ENCODE results near the gene JHY. TPM values are rescaled to one million over a fixed set of nuclear protein-coding genes. Genes with fewer than 3 reads are reported as not detected.
A peak's percentile ranks its signal among the peaks of the same experiment; 100 is the strongest.

Gene JHY
- total and polyA plus RNA-seq, 2 of the 4 experiments (the other 2 are of a cell fraction): 0.51 to 0.54 TPM

- Histone ChIP-seq H3K4ac (ENCODE audit: low read depth, low read length) (no peak overlapping the region), H3K27ac (ENCODE audit: insufficient read depth, low read length) (no peak overlapping the region), H3K9ac (ENCODE audit: low read depth, low read length) (no peak overlapping the region), H3K27me3 (ENCODE audit: control insufficient read depth, insufficient read depth, low read length) (peaks cover 32% of the 10 kb centered on the region), H3K23ac (ENCODE audit: low read depth, low read length) (no peak overlapping the region), H3K18ac (ENCODE audit: low read depth, low read length) (no peak overlapping the region), H3K9me1 (ENCODE audit: insufficient read depth, low read length) (no peaks in the 10 kb centered on the region), H4K91ac (ENCODE audit: insufficient read depth, low read depth, low read length) (no peak overlapping the region), H3K79me1 (ENCODE audit: low read depth in 1 of 2, low read length in 2 of 2) (no peaks in the 10 kb centered on the region), H3K56ac (ENCODE audit: extremely low read depth, insufficient read depth, low read length) (no peak overlapping the region), H2AK5ac (ENCODE audit: low read depth, low read length) (no peak overlapping the region), H3K4me2 (ENCODE audit: low read depth, low read length) (no peak overlapping the region), H2BK15ac (ENCODE audit: low read depth, low read length) (no peak overlapping the region), H2AFZ (replicated peaks; ENCODE audit: low read length, poor library complexity) (no peak overlapping the region), H4K8ac (ENCODE audit: low read depth in 2 of 2, low read length in 2 of 2) (no peak overlapping the region), H4K20me1 (ENCODE audit: insufficient read depth, low read length) (no peaks in the 10 kb centered on the region), H3K4me3 (ENCODE audit: insufficient read depth, low read depth, low read length) (no peak overlapping the region), H3K14ac (replicated peaks; ENCODE audit: low read depth, low read length) (no peak overlapping the region), H4K5ac (ENCODE audit: low read depth, low read length) (no peak overlapping the region), H2BK5ac (ENCODE audit: low read depth, low read length, poor library complexity, severe bottlenecking) (no peak overlapping the region), H3K9me3 (ENCODE audit: control insufficient read depth, insufficient read depth, low read length) (no peaks in the 10 kb centered on the region), H2AK9ac (replicated peaks; ENCODE audit: low read depth, low read length, poor library complexity) (no peak overlapping the region), H3K4me1 (ENCODE audit: control insufficient read depth, insufficient read depth, low read length) (no peaks in the 10 kb centered on the region), H2BK120ac (ENCODE audit: low read depth, low read length) (no peak overlapping the region), H2BK20ac (ENCODE audit: low read depth, low read length) (no peak overlapping the region), H3K36me3 (ENCODE audit: control insufficient read depth, insufficient read depth, low read length) (no peaks in the 10 kb centered on the region)
- DNase-seq (peak; percentile 50), ATAC-seq (ENCODE audit: low read depth) (peak; percentile 57; the same call in 1 of the 2 replicates)
- POLR2A ChIA-PET (ENCODE audit: unreplicated experiment): no interaction called here
- BruUV-seq (replicated peaks): no TSS peak
- no CpG with 5 or more reads among the region's 7 CpGs for WGBS, 2 experiments (ENCODE audit: extremely low coverage in 2 of 2, insufficient read length in 1 of 2)
- dilution Hi-C loops (cut with HindIII; ENCODE audit: low sequenced_read_pairs, unreplicated experiment): loop anchor here (25.0 kb wide), 1 partner anchor 173 kb away; no protein-coding TSS in a partner anchor
- TF ChIP-seq NFE2L2 (IDR thresholded peaks at IDR 0.05; ENCODE audit: low read depth, low read length) (no peak), RAD21 (IDR thresholded peaks at IDR 0.05; ENCODE audit: low read length) (peak; percentile 86), FOS (IDR thresholded peaks at IDR 0.05; ENCODE audit: low read depth, low read length) (no peak), RFX5 (IDR thresholded peaks at IDR 0.05; ENCODE audit: low read depth, low read length) (no peak), MXI1 (IDR thresholded peaks at IDR 0.05; ENCODE audit: borderline replicate concordance, low read depth, low read length) (no peak), CTCF (conservative IDR thresholded peaks at IDR 0.05; ENCODE audit: low read depth, low read length) (peak; percentile 96), SMC3 (IDR thresholded peaks at IDR 0.05; ENCODE audit: low read depth, low read length) (peak; percentile 89), CEBPB (IDR thresholded peaks at IDR 0.05; ENCODE audit: low read depth, low read length) (no peak), RCOR1 (IDR thresholded peaks at IDR 0.05; ENCODE audit: insufficient replicate concordance, low read length) (no peak), USF2 (IDR thresholded peaks at IDR 0.05; ENCODE audit: low read depth, low read length) (no peak)
- in situ Hi-C loops (cut with MboI; ENCODE audit: low sequenced_read_pairs): loop anchor here (25.0 kb wide), 1 partner anchor 398 kb away; no protein-coding TSS in a partner anchor
- CTCF ChIA-PET: interaction anchor here (0.6 to 3.7 kb wide), 20 partner anchors 9 to 1371 kb away, joined by 3 to 53 read pairs (median 3); no protein-coding TSS in a partner anchor
- intact Hi-C loops (cut with micrococcal nuclease): loop anchor here (1.0 kb wide), 3 partner anchors 159 to 397 kb away; no protein-coding TSS in a partner anchor
Observed at GRCh38 chr11:122863704-122864326, 18.7 kb upstream of the JHY start.
